Vagina (tissue), 2 donors: Measurements from ENCODE around the gene RNF144A. TPM values are rescaled to one million over a fixed set of nuclear protein-coding genes. Genes with fewer than 3 reads are reported as not detected.

Experiments used
- DNase-seq, 2 donors: peaks; one replicate each; pipeline ENCODE4 v3.0.0-alpha.2; 2017; ENCODE audit errors: extremely low spot score in 2 of 2
- H3K27ac ChIP-seq: fragments of 200-600 bp; sonication (generic); one replicate; pipeline ENCODE4 v1.5.1; 2019
- H3K27me3 ChIP-seq: fragments of 200-600 bp; sonication (generic); one replicate; pipeline ENCODE4 v1.5.1; 2019
- H3K36me3 ChIP-seq, 2 donors: fragments of 200-600 bp; sonication (generic); one replicate each; pipeline ENCODE4 v1.5.1; 2017 to 2019
- H3K4me1 ChIP-seq: fragments of 200-600 bp; sonication (generic); one replicate; pipeline ENCODE4 v1.5.1; 2019
- H3K4me3 ChIP-seq, 2 donors: fragments of 200-600 bp; sonication (generic); 1 replicate in 1 of 2; 2 replicates in 1 of 2; pipeline ENCODE4 v1.5.1; 2016 to 2019
- H3K9me3 ChIP-seq: fragments of 200-600 bp; sonication (generic); one replicate; pipeline ENCODE4 v1.5.1; 2019
- POLR2A ChIP-seq, 2 donors: fragments of 450-650 bp; IDR thresholded peaks; one replicate each; pipeline ENCODE4 v1.6.1; 2017; ENCODE audit warnings: antibody characterized with exemption in 2 of 2, mild to moderate bottlenecking in 2 of 2, moderate library complexity in 2 of 2
- POLR2AphosphoS5 ChIP-seq, 2 donors: sonication (generic); formaldehyde crosslinking; IDR thresholded peaks; one replicate each; pipeline ENCODE4 v1.9.0; 2017; ENCODE audit warnings: antibody characterized with exemption in 2 of 2, mild to moderate bottlenecking in 2 of 2, low read depth in 1 of 2; ENCODE audit not compliant: insufficient read depth in 1 of 2
- intact Hi-C: fragments of 100-400 bp; cut with DNase I; formaldehyde crosslinking; loops from one replicate; pipeline ENCODE4 v1.15.1; 2023
- total RNA-seq: library from RNA; depleted of rRNA; stranded (reverse); fragments of >200 nt; gene quantifications from one replicate; pipeline ENCODE4 v1.2.3, GENCODE V29; 2016
- TF ChIP-seq, protein P1 (sequence below), 3 experiments: fragments of 450-650 bp in 2 of 3; fragments of 200-600 bp in 1 of 3; sonication (generic) in 1 of 3; IDR thresholded peaks; one replicate each; pipeline ENCODE4 v1.5.1; 2017 to 2019; ENCODE audit warnings: antibody characterized with exemption in 3 of 3, mild to moderate bottlenecking in 2 of 3, moderate library complexity in 2 of 3

RNF144A gene
- total RNA-seq, 1 donor from 2014 or later, result 17.2 TPM

DNA sequence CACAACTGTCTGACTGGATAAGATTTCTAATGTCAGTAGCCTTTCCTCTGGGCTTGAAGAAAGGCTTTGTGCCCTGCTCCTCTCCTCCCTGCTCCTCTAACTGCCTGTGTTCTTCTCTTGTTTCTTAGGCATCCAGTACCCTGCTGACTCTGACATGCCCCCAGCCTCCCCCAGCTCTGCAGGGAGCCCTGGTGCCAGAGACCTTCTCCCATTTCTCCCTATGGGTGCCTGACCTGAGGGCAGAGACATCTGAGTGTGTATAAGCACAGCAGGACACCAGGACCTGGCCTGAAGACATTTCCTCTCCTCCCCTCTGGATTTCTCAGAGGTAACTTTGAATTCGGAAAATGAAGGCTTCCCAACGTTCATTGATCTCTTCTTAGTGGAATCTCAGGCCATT, 23.6 kb downstream of the RNF144A start:
- Histone ChIP-seq H3K27ac (no peak overlapping the region), H3K27me3 (no peaks in the 10 kb centered on the region), H3K36me3 (peaks cover 0 to 6% of the 10 kb centered on the region in 2 donors), H3K9me3 (no peaks in the 10 kb centered on the region), H3K4me3 (no peak overlapping the region), H3K4me1 (no peaks in the 10 kb centered on the region)
- TF ChIP-seq POLR2AphosphoS5 (IDR thresholded peaks at IDR 0.05; ENCODE audit: insufficient read depth in 1 of 2, low read depth in 1 of 2) (no peak), POLR2A (IDR thresholded peaks at IDR 0.05) (no peak)
- TF ChIP-seq, protein P1, sequence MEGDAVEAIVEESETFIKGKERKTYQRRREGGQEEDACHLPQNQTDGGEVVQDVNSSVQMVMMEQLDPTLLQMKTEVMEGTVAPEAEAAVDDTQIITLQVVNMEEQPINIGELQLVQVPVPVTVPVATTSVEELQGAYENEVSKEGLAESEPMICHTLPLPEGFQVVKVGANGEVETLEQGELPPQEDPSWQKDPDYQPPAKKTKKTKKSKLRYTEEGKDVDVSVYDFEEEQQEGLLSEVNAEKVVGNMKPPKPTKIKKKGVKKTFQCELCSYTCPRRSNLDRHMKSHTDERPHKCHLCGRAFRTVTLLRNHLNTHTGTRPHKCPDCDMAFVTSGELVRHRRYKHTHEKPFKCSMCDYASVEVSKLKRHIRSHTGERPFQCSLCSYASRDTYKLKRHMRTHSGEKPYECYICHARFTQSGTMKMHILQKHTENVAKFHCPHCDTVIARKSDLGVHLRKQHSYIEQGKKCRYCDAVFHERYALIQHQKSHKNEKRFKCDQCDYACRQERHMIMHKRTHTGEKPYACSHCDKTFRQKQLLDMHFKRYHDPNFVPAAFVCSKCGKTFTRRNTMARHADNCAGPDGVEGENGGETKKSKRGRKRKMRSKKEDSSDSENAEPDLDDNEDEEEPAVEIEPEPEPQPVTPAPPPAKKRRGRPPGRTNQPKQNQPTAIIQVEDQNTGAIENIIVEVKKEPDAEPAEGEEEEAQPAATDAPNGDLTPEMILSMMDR (IDR thresholded peaks at IDR 0.05), result no peak
- intact Hi-C loops, result no loop called here
- peak; percentile 52 to 74 for DNase-seq

DNA sequence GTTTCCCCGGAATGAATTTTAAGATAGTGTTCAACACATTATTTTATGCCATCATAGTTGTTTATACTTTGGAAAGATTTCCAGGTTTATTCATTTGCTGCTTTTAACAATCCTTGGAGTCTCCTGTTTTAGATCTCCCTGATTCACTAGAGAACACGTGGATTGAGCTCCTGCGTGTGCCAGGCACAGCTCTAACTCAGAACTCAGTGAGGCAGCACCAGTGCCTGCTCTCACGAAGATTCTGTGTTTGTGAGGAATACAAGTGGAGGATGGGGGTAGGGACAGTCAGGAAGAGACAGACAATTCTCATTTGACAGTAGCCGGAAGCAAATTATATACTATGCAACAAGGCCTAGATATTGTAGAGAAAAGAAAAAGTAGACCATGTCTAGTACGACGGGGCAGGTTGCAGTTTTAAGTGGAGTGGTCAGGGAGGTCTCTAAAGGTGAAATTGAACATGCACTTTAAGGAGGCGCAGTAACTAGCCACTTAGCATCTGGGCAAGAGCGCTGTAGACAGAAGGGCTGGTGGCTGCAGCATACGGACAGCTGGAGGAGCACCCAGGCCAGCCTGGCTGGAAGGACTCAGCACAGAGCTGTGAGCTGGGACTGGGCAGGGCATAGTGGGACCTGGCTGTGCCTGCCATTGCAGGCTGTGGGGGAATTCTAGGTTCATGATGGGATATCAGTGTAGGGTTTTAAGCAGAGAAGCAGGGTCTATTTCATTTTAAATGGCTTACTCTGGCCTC, 24.3 kb downstream of the RNF144A start:
- intact Hi-C loops, result no loop called here
- Histone ChIP-seq H3K4me3 (no peak overlapping the region), H3K4me1 (no peaks in the 10 kb centered on the region), H3K9me3 (no peaks in the 10 kb centered on the region), H3K36me3 (peaks cover 0 to 6% of the 10 kb centered on the region in 2 donors), H3K27me3 (no peaks in the 10 kb centered on the region), H3K27ac (no peak overlapping the region)
- TF ChIP-seq, protein P1 (IDR thresholded peaks at IDR 0.05), result no peak
- no peak for TF ChIP-seq POLR2A (IDR thresholded peaks at IDR 0.05)
- TF ChIP-seq POLR2AphosphoS5 (IDR thresholded peaks at IDR 0.05; ENCODE audit: insufficient read depth in 1 of 2, low read depth in 1 of 2), result no peak
- DNase-seq, result peak in 1 of 2 donors; percentile 81

DNA sequence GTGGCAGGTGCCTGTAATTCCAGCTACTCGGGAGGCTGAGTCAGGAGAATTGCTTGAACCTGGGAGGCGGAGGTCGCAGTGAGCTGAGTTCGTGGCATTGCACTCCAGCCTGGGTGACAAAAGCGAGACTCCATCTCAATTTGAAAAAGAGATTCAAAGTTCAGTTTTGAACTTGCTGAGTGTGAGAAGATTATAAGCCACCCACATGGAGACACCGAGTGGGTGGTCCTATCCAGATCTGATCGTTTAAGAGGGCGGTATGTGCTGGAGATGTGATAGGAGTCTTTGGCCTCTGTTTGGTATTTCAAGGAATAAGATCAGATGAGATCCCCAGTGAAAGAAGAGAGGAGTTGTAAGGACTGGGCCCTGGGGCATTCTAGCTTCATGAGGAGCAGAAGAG, 25.6 kb downstream of the RNF144A start:
- TF ChIP-seq, protein P1 (IDR thresholded peaks at IDR 0.05), result no peak
- TF ChIP-seq POLR2AphosphoS5 (IDR thresholded peaks at IDR 0.05; ENCODE audit: insufficient read depth in 1 of 2, low read depth in 1 of 2) (no peak), POLR2A (IDR thresholded peaks at IDR 0.05) (no peak)
- Histone ChIP-seq H3K27ac (no peak overlapping the region), H3K36me3 (peaks cover 0 to 6% of the 10 kb centered on the region in 2 donors), H3K4me1 (peaks cover 2% of the 10 kb centered on the region), H3K9me3 (no peaks in the 10 kb centered on the region), H3K4me3 (no peak overlapping the region), H3K27me3 (no peaks in the 10 kb centered on the region)
- intact Hi-C loops, result no loop called here
- peak; percentile 25 to 52 for DNase-seq

DNA sequence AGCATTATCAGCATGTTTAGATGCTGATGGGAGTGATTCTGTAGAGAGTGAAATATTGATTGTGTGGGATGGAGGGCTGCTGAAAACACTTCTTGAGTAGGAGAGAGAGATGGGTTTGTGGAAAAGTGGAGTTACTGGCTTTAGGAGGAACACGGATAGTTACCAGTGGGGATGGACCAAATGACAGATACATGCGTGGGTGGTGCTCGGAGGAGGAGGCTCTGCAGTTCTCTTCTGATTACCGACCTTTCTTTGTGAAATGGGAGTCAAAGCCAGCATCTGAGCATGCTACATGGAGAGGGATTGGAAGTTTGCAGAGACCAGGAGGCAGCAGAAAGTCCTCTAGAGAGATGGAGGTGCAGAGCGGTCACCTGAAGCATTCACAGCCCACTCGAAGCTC, 26.3 kb downstream of the RNF144A start:
- Histone ChIP-seq H3K27me3 (no peaks in the 10 kb centered on the region), H3K4me1 (peaks cover 9% of the 10 kb centered on the region), H3K9me3 (no peaks in the 10 kb centered on the region), H3K36me3 (peaks cover 0 to 6% of the 10 kb centered on the region in 2 donors), H3K27ac (no peak overlapping the region), H3K4me3 (no peak overlapping the region)
- TF ChIP-seq POLR2AphosphoS5 (IDR thresholded peaks at IDR 0.05; ENCODE audit: insufficient read depth in 1 of 2, low read depth in 1 of 2), result no peak
- TF ChIP-seq, protein P1 (IDR thresholded peaks at IDR 0.05), result no peak
- TF ChIP-seq POLR2A (IDR thresholded peaks at IDR 0.05), result no peak
- DNase-seq, result peak; percentile 22 to 58
- intact Hi-C loops, result no loop called here

DNA sequence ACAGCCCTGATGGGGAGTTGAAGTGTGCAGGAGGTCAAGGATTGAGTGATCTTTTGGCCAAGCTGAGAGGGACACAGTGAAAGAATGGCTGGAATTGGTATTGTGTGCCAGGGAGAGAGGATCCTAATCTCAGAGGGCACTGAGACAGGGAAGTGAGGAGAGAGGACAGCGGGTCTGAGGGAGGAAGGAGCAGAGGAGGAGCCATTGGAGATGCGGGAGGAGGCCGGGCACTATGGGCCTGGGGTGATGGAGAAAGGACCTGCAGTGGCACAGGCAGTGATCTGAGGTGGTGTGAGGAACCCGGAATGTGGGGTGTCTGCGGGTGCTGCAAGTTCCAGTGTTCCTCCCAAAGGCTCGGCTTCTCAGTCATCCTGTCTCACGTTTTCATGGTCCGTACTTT, 26.8 kb downstream of the RNF144A start:
- Histone ChIP-seq H3K4me3 (no peak overlapping the region), H3K9me3 (no peaks in the 10 kb centered on the region), H3K27ac (no peak overlapping the region), H3K4me1 (peaks cover 13% of the 10 kb centered on the region), H3K27me3 (no peaks in the 10 kb centered on the region), H3K36me3 (peaks cover 0 to 6% of the 10 kb centered on the region in 2 donors)
- intact Hi-C loops, result no loop called here
- peak; percentile 43 to 65 for DNase-seq
- TF ChIP-seq POLR2AphosphoS5 (IDR thresholded peaks at IDR 0.05; ENCODE audit: insufficient read depth in 1 of 2, low read depth in 1 of 2) (no peak), POLR2A (IDR thresholded peaks at IDR 0.05) (no peak)
- TF ChIP-seq, protein P1 (IDR thresholded peaks at IDR 0.05), result no peak
